Hypothalamus (tissue), 51 donors: ENCODE results near the gene RAB36.

Source experiments
- DNase-seq, 51 donors: peaks; one replicate each; lab custom pipeline; 2025; lab: John Stamatoyannopoulos, UW

RAB36 gene

DNA sequence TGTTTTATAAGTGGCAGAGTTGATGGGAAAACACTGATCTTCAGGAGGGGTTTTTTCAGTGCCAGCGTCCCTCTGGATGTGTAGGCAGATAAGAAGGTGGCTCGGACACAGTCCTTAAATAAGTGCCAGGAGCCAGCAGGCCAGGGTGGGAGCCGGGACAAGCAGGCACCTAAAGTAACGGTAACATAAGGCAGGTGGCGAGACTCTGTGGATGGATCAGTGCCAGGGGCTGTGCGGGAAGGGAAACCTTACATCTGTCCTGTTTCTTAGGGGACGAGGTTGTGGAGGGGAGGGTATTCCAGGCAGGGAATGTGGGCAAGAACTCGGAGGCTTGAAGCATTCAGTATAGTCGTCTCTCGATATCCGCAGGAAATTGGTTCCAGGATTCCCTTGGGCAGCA lies 50.9 kb downstream of the RAB36 start:
- DNase-seq = no peak

DNA sequence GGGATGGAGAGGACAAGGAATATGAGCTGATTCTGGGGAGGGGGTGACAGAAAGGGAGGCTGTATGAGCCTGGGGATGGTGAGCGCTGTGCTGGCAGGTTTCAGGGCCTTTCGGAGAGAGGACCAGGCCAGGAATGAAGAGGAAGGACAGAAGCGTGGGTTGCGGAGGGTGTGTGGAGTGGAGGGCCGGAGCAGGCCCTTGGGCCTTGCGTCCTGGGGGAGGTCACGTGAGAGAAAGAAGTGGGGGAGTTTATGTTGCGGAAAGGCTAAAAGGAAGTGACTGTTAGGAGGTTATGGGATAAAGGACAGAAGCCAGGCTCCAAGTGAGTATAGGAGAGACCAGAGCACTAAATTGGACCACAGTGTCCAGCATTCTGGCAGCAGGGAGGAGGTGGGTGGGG lies 52.6 kb downstream of the RAB36 start:
- DNase-seq = no peak

DNA sequence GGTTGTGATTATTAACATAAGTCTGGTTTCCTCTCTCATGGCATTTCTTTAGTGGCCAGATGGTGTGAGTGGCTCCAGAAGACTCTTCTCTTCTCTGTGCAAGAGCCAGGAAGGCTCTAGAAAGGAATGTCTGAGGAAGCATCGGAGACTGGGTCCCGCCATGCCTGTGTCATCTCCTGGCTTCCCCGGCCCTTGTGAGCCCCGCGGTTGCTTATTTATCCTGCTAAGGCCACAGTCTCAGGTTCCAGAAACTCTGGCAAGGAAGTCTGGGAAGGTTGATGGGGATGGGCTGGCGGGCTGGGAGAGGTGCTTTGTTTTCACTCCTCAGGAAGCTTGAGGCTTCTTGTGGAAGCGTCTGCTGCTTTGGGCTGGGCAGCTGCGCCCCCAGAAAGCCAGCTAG lies 53.9 kb downstream of the RAB36 start:
- no peak for DNase-seq

DNA sequence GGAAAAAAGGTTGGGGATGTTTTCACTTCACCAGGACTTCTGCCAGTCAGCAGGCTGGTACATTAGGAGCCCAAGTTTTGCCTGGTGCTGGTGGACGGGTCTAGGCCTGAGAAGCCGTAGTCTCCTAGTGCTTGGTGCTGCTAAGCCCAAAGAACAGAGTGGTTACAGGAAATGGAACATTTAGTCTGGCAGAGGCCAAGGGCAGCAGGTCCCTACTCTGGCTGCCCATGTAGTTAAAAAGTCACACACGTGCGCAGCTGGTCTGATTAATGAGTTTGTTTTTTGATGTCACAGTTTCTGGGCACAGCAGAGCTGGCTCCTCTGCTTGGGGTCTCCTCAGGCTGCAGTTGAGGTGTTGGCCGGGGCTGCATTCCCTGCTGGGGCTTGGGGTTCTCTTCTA lies 55.6 kb downstream of the RAB36 start:
- no peak for DNase-seq

DNA sequence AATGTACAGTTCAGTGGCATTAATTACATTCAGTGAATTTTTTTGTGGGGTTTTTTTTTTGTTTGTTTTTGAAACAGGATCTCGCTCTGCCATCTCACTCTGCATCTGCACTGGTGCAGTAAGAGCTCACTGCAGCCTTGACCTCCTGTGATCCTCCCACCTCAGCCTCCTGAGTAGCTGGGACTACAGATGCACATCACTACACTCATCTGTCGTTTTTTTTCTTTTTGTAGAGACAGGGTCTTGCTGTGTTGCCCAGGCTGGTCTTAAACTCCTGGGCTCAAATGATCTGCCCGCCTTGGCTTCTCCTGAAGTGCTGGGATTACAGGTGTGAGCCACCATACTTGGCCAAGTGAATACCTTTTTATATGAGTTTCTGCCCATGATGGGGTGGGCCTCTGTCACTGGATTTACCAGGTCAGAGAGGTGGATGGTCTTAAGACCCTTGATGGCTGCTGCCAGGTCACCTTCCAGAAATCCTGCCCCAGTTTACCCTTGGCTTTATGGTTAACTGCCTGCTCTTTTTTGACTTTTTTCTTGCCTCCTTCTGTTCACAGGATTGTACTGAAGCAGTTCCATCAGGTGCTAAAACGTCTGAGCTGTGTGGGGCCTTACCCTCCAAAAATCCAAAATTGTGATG lies 57.7 kb downstream of the RAB36 start:
- no peak for DNase-seq

DNA sequence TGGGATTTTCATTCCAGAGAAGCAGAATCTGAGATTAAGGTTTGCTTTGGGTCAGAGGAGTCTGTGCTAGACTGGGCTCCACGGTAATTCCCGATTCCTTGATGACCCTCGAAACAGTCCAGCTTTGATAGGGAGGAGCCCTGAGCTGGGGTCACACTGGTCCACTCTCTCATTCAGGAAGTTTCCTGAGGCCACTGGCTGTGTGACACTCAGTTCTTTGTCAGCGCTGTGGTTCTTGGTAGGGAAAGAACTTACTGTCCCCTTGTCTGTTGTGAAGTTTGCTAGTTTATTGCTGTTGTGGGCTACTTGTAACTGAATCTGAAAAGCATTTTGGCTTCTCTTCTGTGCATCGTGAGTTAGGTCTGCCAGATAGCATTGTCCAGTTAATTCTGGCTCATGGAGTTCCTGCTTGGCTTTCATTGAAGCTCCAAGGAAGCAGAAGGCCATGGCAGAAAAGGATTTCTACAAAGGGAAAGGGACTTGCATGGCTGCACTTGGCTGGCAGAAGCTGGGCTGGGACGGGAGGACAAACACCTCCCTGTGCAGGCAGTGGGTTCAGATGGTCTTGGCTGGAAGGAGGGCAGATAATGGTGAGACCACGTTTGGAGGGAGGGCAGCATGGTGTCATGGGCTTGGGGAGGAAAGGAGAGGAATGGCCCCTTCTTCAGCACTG lies 58.3 kb downstream of the RAB36 start:
- DNase-seq = peak in 16 of 51 donors; percentile 13 to 67 (median 50)

DNA sequence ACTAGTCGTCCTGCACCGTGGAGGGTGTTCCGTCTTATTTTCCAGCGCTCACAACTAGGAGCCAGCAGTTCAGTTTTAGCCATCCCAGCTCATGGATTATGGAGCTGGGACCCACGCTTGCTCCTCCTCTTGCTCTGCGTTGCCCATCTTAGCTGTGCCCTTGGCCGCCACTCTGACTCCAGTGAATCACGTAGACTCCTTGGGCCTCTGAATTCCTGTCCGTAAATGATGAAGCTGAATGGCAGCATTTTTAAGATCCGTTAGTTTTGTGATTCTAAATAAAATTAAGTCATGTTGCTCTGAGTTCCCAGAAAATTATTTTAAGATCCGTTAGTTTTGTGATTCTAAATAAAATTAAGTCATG lies 58.8 kb downstream of the RAB36 start:
- peak in 1 of 51 donors; percentile 54 for DNase-seq

DNA sequence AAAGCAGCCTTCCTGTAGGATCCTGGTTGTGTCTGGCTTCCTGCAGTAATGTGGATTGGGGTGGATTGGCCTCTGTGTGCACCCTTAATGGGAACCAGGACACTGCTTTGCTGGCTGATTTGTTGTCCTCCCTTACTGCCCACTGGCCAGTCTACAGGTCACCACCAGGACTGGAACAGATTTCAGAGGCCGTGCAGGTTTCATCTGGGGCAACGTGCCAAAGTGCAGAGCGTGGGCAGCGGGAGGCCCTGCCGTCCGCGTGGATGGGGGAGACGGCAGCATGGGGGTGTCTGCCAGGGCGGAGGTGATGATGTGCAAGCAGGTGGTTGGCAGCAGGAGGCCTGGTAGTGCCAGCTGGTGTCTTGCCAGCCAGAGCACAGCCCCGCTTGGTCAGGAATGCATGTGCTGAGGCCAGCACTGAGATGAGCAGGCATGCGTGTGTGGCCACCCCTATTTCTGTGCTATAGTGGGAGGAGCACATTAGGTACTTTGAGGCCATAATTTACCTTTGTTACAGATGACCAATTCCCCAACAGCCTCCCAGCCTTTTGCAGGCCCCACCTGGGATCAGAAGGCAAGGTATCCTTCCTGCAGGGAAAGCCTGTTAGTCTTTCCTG lies 59.4 kb downstream of the RAB36 start:
- peak in 13 of 51 donors; percentile 16 to 54 (median 26) for DNase-seq

DNA sequence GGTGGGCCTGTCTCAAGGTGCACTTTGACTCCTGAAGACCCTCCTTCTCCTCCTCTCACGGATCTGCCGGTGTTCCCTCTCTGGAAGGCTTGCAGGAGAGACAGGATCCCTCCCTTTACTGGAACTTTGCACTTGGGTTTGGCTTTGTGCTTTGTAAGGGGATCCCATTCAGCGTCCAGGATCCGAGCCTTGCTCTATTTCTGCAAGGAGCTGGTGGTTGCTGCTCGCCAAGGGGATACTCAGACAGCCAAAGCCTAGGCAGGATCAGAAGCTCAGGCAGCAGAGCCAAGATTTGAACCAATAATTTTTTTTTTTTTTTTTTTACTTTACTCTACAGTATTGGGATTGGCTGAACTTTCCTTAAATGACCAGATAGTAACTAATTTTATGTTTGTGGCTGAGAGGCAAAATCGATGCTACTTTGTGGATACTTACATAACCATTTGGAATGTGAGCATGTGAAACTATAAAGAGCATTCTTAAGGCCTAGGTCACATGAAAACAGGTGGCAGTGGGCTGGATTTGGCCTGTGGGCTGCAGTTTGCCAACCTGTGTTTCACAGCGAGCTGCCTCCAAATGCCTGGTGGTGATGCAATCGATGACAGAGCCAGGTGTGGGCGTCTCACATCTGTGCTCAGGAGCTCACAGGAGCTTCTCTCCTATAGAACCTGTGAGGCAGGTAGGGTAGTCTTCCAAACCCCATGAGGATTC lies 60.2 kb downstream of the RAB36 start:
- peak in 9 of 51 donors; percentile 16 to 49 (median 23) for DNase-seq

DNA sequence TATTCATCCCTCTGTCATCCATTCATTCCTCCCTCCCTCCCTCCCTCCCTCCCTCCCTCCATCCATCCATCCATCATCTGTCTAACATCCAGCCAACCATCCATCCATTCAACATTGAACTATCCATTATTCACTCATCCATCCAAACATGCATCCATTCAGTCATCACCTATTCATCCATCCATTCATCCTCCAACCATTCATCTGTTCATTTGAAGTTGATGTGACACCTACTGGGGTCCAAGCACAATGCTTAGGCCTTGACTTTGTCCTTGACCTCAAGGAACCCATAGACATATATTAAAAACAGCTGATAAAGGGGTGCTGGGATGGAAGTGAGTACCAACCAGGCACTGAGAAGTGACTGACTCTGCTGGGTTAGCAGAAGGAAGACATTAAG lies 61.6 kb downstream of the RAB36 start:
- DNase-seq = no peak

DNA sequence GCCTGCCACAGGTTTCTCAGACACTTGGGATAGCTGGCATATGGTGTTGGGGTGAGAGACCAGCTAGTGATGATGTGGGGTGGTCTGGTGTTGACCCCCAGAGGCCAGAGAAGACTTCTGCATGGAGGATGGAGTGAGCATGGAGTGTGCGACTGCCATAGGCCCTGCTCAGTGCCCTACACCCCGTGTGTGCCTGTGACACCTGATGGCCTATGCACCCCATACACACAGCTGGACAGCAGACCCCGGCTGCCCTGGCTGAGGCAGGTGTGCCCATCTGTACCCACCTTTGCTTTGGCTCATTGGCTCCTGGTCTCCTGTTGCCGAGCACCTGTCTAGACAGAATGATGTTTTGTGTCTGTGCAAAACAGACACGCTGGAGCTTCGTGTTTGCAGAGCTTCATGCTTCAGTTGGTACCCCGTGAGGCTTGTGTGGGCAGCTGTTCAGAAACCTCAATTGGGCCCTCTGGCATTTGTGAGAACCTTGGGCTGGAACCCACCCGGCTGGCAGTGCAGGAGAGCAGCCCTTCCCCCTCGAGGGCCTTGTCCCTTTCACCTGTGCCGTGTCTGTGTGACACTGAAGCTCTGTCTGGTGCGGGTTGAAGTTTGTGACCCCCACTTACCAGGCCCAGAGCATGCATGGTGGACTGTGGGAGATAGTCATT lies 62.6 kb downstream of the RAB36 start:
- DNase-seq = no peak

DNA sequence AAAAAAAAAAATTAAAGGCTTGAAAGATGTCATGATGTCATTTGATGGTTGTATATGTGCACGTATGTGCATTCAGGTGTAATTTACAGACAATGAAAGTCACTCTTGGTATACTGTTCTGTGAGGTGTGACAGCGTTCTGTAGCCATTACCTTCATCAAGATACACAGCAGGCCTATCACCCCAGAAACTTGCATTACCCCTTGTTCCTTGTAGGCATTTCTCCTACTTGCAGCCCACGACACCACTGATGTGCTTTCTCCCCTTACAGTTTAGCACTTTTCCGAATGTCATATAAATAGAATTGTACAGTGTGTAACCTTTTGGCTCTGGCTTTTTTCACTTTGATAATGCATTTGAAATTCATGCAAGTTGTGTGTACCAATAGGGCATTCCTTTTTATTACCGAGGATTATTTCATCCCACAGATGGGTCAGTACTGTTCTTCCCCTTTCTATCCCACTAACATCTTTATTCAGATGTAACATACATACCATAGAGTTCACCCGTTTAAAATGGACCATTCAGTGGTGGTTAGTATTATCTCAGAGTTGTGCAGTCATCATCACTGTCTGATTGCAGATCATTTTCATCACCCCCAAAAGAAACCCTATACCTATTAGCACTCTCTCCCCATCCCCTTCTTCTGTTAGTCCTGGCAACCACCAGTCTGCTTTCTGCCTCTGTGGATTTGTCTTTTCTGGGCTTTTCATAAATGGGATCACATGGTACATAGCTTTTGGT lies 65.3 kb downstream of the RAB36 start:
- no peak for DNase-seq

DNA sequence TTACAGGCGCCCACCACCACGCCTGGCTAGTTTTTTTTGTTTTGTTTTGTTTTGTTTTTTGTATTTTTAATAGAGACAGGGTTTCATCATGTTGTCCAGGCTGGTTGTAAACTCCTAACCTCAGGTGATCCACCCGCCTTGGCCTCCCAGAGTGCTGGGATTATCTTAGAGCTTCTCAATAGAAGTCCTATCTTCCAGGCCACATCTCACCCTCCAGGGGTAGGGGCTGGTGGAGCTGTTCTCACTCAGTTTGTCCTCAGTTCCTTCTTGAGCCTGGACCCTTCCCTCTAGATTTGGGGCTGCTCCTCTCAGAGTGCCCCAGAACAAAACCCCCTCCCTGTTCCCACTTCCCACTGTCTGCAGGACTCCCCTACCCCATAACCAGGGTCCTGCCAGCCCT lies 66.3 kb downstream of the RAB36 start:
- DNase-seq = no peak

DNA sequence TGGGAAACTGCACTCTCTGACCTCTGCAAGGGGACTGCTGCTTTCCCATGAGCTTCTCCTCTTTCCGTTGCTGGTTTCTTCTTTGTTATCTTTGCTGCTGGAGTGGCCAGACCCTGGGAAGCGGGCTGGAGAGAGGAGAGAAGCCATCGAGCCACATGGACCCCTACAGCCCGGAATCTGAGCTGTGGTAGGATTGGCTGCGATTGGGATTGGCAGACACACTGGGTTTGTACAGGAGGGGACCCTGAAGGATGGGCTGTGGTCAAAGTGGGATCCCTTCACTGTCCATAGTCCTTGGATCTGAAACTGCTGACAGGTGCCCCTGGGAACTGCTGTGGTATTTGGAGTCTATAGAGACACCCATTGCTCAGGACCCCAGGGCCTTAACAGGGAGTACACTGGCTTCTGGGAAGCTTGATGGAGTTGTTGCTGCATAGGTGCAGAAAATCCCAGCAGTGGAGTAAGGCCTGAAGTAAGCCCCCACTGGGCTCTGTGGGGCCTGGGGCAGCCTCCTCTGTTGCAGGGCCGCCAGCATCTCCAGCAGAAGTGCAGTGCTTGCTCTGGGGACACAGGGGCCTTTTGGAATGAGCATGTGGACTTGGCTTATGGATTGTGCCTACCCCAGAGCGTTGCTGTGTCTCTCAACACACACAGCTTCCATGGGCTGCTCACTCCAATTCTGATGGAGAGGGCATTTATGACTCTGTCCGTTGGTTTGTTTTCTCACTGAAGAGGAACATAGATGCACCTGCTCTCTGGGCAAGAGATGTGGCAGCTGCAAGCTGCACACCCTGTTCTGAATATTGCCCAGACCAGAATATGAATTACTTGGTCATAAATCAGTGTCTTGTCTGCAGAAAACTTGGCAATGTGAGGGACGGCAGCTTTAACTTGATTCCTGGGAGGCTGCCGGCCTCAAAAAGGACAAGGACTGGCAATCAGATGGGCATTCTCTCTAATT lies 67.1 kb downstream of the RAB36 start:
- DNase-seq = peak in 4 of 51 donors; percentile 19 to 57 (median 44)

DNA sequence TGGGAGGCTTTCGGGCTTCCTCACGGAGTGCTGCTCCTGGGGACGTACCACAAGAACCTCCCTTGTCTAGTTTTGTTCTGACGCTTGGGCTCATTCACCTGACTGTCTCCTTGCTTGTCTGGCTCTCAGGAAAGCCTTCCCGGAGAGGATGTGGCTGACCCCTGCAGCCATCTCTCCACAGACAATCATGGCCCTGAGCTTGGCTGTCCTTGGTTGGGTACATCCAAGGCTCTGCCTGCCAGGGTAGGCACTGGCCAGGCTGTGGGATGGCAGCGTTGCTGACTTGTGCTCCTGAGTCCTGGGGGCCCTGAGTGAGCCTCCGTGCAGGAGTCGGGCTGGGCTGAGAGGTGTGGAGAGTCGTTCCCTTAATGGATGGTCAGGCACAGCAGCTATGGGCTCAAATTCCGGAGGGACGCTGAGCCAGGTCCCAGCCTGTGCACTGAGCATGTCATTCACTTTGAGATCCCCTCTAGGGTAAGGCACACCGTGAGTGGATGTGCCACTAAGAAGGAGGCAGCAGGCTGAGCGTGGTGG lies 67.8 kb downstream of the RAB36 start:
- no peak for DNase-seq

DNA sequence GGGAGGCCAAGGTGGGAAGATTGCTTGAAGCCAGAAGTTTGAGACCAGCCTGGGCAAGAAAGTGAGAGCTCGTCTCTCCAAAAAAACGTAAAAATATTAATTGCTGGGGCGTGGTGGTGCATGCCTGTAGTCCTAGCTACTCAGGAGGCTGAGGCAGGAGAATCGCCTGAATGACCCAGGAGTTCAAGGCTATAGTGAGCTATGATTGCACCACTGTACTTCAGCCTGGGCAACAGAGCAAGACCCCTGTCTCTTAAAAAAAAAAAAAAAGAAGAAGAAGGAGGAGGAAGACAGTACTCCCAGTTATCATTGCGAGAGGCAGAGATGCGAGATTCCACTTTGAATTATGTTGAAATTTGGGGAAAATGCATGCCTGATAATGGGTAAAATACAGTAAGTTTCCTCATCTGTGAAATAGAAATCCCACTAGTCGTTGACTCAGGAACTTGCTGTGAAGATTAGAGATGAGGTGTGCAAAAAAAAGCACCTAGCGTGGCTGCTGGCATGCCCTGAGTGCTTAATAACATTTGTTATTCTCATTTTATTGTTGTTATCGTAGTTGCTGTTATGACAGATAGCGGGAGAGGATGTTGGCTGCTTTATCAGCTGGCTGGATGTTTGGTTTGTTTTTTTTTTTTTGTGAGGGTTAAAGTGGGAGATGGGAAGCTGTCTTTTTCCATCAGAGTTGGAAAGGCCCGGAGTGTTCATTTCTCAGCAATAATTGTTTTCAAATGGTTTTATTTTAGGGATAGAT lies 68.5 kb downstream of the RAB36 start:
- DNase-seq = no peak
